HG03066 (cell line): ENCODE data around the gene DENND2D.

Experiments used
- ATAC-seq: cut with Tn5 transposase; IDR thresholded peaks from one replicate; pipeline ENCODE4 v1.9.1; 2021; ENCODE audit warnings: low read depth; ENCODE audit not compliant: unreplicated experiment

DENND2D gene, protein sequence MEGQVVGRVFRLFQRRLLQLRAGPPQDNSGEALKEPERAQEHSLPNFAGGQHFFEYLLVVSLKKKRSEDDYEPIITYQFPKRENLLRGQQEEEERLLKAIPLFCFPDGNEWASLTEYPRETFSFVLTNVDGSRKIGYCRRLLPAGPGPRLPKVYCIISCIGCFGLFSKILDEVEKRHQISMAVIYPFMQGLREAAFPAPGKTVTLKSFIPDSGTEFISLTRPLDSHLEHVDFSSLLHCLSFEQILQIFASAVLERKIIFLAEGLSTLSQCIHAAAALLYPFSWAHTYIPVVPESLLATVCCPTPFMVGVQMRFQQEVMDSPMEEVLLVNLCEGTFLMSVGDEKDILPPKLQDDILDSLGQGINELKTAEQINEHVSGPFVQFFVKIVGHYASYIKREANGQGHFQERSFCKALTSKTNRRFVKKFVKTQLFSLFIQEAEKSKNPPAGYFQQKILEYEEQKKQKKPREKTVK

DNA sequence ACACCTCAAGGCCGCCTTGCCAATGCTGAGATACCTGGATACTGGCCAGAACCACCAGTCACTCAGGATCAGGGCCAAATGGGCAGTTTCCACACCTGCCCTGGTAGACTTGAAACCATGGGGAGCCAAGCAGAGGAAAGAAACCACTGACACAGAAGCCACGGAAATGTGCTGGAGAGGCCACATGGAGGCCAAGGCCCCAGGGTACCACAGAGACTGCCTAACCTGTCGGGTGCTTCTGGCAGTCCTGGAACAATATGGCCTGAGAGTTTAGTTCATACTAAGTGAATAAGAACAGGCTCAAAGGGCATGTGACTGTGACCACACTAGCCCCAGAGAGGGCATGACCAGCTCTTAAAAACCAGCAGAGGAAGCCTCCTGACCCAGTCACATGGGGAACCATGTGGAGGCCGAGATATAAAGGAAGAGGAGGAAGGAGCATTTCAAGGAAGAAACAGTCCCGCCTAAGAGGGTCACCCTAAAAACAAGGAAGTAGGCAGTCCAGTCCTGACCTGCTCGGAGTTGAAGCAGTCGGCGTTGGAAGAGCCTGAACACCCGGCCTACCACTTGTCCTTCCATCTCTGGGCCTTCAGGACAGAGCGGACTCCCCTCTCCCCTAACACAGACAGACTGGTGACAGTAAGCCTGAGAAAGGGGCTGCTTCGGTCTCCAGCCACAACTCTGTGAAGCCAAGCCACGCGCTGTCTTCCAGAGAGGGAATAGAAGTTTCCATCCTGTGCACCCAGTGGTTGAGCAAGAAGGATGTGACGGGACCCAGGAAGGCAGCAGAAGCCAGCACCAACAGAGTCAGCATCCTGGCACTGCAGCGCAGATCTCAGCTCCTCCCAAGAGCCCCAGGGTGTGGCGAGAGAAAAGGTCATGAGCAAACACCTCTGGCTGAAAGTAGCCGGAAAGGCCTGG is at the start of gene DENND2D:
Gene DENND2D, minus strand, starts transcription at position 766 of the 921 bp plus-strand sequence. Its CDS starts 187 bp downstream, at position 579.
- ATAC-seq = no peak

DNA sequence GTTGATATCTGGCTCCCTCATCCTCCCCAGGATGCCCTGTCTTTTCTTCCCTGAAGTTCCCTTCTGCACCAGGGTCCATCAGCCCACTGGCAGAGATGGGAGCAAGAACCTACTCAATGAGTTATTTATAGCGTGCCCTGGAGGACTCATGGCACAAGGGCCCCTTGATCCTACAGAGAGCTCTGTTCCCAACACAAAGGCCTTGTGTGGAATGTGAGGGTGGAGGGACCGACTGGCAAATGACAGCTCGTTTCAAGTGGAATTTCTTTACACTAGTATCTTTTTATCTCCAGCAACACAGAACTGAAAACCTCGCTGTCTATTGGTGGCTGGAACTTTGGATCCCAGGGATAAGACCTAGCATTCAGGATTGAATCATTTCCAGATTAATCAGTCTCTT is 49.5 kb upstream of the DENND2D start:
- no peak for ATAC-seq

DNA sequence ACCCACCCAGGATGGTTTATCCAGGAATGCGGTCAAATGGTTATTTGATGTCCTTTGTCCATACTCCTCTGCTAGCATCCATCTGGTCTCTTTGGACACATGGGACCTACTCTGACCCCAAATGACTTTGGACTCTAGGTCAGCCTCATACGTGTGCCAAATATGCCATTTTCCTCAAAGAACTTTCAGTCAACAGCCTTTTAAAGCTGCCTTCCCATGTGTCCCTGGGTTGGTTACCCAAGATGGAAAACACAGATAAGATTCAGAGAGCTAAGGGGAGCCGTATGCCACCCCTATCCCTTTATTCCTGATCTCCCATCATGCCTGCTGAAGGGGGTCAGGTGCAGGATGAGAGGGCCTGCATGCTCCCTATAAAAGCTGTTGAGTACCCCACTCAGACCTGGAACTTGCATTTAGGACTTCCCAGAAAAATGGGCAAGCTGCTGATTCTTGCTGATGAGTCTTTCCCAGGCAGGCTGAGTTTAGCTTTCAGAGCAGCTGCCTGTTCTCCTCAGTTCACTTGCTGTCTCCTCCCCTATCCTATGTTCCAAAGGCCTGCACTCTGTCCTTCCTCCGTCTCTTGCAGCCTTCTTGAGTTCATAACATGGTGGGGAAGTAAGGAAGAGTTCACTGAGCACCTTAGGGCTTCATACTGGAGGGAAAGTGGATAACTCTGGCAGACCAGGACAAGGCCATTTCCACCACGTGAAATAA is 46.8 kb upstream of the DENND2D start:
- no peak for ATAC-seq

DNA sequence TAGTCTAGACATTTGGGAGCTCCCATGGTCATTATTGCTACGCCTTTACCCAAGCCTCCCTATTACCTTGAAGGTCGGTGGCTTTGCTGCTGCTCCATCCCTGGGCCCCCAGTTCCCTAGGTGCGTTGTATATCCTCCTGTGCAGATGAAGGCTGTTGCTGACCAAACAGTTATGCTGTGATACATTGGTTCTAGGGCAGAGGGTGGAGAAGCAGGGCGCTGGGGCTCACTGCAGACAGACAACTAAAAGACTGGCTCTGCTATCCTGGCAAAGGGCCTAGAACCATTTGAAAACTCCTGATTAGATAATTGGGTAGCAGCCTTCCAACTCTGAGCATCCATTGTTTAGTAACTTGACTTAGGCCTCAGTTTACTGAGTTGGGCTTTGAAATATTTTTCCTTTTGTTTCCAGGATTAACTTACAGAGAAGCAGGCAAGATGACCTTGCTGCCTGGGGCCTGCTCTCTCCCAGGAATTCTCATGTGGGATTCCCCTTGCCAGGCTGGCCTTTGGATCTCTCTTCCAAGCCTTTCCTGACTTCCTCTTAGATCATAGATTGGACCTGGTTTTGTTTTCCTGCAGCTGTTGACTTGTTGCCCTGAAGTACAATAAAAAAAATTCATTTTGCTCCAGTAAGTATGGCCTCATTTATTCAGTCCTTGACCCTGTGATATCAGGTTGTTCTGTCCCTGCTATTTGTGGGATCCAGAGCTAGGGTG is 42.5 kb upstream of the DENND2D start:
- ATAC-seq = no peak

DNA sequence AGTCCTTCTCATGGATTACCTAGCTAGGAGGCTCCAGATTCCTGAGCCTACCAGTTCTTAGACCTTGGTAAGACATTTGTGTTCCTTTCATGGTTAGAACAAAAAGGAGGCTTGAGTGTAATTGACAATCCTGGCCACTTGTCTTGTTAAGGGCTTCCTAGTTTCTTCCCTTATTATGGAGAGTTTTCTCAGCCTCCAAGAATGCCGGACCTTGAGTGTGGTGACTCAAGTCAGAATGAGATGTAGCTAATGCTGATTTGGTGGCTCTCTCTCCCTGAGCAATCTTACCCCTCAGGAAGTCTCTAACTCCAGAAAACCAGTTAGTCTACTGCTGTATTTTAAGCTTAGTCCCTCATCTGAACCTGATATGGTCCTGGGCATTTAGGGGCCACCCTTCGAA is 41.4 kb upstream of the DENND2D start:
- no peak for ATAC-seq

DNA sequence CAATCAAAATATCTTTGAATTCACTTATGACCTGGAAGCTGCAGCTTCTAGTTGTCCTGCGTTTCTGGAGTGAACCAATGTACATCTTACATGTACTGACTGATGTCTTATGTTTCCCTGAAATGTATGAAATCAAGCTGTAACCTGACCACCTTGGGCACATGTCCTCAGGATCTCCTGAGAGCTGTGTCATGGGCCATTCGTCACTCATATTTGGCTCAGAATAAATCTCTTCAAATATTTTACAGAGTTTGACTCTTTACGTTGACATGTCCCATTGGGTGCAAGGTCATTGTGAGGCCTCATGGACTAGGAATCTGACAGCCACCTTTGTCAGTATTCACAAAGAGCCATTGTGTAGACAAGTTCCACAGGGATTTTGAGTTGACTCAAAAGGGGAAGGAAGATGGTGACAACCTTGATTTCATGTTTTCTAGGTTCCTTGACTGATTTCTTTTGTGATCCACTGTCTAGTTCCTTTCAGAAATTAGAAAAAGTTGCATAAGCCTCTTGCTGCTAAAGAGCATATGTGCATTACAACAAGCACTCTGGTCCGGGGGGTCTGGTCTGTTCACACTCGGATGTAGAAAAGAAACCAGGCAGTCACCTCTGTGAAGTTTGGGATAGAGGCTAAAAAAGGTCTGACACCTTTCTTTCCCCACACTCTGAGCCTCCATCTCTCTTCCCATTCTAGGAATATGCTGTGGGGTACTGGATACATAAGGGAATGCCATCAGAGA is 37.8 kb upstream of the DENND2D start:
- ATAC-seq = no peak

DNA sequence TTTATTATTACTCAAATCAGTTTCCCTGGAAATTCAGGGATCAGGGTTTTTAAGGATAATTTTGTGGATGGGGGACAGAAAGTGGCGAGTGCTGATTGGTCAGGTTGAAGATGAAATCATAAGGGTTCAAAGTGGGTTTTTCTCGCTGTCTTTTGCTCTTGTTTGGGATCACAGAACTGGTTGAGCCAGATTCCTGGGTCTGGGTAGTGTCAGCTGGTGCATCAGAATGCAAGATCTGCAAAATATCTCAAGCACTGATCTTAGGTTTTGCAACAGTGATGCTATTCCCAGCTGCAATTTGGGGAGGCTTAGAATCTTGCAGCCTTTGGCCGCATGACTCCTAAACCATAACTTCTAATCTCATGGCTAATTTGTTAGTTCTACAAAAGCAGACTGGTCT is 36.4 kb upstream of the DENND2D start:
- ATAC-seq = no peak

DNA sequence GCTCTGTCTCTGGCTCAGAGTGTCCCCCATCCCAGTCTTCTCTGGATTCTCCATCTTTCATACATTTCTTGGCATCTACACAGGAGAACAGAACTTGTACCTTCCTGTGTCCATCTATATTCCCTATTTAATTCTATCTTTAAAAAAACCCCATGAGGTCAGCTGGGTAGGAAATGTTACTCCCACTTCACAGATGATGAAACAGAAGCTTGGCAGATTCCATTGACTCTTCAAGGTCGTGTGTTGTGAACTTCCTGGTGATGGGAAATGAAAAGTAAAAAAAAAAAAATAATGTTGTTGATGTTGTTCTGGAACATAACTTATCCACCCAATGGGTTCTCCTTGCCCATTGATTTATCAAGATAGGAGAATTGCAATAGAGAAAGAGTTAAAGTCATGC is 35.9 kb upstream of the DENND2D start:
- ATAC-seq = no peak

DNA sequence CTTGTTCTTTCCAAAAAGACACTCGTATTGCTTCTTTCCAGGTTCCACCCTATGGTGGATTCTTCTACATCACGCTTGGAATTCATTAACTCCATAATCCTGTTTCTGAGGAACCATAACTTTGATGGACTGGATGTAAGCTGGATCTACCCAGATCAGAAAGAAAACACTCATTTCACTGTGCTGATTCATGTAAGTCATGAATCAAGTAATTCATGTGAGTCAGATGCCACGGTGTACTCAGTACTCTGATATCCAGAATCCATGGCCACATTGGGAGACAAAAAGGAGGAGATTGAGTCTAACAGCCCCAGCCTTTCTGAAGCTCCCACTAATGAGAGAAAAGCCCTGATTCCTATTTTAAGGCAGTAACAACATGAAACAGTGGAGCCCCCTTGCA is 34.4 kb upstream of the DENND2D start:
- ATAC-seq = no peak

DNA sequence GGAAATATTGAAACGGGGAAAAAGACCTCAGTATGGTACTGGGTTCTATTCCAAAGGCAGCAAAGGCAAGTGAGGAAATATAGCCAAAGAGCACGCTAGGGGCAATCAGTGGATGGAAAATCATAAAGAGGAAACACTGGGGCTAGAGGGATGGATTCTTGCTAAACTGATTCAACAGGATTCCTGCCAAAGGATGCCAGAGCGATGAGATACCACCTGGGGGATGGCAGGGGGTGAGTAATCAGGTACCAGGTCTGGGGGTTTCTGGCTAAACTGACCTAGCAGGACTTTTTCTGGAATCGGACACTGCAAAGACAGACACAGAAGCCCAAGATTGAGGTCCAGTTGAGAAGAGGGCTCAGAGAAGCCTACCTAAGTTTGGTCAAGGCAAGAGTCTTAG is 33.8 kb upstream of the DENND2D start:
- no peak for ATAC-seq

DNA sequence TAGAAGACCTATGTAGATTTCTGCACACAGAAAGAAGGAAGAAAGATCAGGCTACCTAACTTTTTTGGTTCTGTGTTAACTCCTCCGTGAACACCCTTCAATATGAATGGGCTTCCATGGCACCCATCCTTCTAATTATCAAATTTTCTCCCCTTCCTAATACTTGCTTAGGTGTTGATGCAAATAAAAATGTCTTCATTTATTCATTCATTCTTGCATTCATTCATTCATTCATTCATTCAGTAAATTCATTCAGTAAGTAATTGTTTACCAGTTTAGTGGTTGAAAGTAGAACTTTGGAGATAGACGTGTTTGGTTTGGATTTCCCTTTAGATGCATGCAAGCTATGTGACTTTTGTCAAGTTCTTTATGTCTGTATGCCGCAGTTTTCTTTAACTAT is 31.7 kb upstream of the DENND2D start:
- ATAC-seq = no peak

DNA sequence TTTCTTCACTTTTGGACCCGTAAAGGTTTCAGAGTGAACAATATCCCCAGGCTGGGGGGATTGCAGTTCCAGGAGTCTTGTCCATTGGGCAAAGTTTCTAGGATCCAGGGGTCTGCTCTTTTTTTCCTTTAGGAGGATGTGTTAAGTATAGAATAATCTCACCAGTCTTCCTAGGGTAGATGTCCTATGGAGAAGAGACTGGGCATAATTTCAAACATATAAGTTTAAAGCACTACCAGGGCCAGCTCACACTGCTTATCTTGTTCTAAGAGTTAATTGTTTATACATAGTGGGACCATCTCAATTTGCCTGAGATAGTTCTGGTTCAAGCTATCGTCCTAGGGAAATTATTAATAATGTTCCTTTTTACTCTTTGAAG is 28.3 kb upstream of the DENND2D start:
- ATAC-seq = no peak

DNA sequence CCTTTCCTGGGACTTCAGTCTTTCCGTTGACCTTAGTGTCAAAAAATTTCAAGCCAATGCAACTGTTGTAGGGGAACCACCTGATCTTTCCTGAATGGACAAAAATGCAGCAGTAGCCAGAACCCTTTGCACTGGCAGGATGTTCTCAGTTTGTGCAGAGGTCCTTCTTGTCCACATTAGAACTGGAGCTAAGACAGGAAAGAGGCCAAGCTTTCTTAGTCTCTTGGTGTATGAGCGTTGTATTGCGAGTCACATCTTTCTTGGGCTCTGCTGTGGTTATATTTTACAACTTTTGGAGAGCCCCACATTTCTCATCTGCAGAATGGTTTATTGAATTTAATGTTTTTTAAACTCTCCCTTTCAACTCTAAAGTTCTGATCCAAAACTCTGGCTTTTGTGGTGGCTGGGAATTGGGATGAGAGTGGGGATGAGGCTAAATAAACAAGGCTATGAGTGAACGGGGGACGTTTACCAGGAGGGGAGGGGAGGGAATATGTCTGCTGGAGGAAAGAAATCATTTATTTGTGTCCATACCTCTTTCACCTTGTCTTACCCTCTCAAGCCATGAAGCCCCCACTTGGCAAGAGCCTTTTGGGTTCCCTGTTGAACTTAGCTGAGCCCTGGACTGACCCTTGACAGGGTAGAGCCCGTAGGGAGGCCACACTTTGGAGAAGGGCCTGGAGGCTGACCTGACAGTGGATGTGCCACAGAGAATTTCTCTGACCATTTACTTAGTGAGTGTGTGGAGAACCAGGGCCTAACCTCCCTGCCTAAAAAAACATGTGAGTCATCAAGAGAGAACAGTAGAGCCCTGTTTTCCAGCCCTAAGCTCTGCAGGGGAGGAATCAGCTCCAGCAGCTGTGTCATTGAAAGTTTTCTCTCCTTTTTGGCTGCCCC is 27.7 kb upstream of the DENND2D start:
- no peak for ATAC-seq

DNA sequence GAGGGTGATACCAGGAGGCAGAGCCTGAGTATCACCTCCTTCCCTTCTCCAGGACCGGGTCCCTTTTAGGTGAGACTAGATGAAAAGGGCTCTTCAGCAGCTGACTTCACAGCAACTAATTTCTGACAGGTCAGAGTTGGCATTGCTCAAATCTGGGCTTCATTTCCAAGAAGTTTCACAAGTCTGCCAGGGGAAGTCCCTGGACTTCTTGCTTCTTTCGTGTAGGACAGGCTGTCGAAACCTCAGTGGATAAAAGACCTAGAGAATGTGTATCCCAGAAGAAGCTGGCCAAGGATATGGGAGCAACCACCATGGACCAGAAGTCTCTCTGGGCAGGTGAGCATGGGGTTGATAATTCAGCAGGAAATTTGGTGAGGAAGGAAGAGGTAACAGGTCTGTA is 27.0 kb upstream of the DENND2D start, which contains the start of gene CHI3L2:
Gene CHI3L2, plus strand, starts transcription at position 280 of the 400 bp plus-strand sequence. Its CDS starts 17 bp downstream, at position 297.
- no peak for ATAC-seq

DNA sequence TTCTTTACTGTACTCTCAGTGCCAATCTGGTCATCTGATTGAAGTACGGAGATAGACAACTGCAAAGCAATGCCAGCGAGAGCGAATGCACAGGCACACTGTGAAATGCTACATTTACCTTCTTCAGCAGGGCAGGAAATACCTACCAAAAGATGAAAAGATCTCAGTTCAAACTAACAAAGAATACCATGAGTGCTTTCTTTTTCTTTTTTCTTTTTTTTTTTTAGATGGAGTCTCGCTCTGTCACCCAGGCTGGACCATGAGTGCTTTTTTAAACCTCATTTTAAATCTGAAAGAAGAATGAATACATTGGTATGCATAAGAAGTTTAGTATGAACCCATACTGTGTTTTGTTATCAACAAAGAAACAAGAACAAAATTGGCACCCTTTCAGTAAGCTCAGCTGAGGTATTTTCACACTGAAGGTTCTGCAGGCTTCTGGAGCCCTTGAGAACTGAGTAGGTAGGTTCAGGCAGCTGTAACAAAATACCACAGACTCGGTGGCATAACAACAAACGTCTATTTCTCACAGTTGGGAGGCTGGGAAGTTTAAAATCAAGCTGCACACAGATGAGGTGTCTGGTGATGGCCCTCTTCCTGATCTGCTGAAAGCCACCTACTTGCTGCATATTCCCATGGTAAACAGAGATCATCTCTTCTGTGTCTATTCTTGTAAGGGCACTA is 25.4 kb upstream of the DENND2D start:
- ATAC-seq = no peak

DNA sequence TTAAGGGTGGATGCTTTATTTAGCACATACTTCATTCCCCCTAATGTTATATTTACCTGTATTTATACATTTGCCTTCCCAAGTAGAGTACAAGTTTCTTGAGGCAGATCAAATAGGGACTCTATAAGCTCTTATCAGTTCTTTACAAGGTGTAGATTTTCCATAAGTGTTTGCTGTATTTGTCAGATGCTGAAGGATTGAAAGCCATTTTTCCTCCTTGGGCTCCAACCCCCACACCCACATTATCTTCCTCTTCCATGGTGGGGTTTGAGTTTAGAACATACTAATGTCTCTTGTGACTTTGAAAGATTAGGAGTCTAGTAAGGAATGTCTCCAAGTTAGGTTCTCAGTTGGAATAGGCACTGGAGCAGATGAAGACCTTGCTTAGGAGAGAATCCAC is 24.6 kb upstream of the DENND2D start:
- no peak for ATAC-seq

DNA sequence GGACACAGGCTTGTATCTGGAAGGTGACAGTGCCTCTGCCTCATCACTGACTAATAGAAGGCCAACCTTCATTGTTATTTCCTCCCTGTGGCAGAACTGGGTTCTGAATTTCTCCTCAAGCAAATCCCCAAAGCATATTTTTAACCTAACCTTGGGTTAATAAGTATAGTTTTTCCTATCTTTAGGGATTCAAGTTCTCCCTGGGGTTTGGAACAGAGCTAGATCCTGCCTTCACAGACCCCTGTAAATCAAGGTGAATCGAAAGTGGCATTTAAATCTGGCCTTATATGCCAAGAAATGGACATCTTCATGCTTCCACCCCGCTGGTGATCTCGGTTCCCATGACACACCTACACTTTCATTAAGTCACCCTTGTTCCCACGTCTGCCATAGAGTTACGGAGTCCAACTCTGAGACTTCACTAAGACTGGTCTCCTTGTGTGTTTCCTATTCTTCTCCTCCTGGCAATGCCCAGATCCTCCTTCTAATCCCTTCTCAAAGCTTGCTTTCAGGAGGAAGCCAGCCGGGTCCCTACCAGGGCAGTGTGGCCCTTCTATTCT is 22.8 kb upstream of the DENND2D start:
- no peak for ATAC-seq
